ENCODE measurements around the gene GALNT18.
A peak's percentile ranks its signal among the peaks of the same experiment; 100 is the strongest.

GALNT18 gene

DNA sequence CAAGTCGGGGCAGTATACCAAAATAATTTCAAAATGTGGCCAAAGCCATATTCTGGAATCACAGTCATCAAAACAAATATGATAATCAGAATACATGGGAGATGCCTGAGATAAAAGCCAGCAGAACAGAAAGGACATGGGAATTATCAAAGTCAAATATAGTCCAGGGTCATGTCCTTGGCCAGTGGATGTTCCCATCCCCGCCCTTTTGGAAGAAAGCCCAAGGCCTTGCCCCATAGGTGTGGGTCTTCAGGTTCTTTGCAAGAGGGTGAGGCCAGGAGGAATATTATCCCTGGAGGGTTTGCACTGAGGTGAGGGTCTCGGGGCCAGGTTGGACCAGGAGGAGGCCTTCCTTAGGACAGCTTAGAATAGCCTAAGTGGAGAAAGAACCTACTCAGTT is 215.2 kb downstream of the GALNT18 start:
- no peaks in the 10 kb centered on the region for H3K36me3 ChIP-seq (ENCODE audit: control insufficient read depth, insufficient read depth, low read length)
- no peaks in the 10 kb centered on the region for H3K9me3 ChIP-seq (ENCODE audit: control insufficient read depth, insufficient read depth, low read length)
- H3K27me3 ChIP-seq (ENCODE audit: control insufficient read depth, insufficient read depth, low read length): no peaks in the 10 kb centered on the region
- no peak overlapping the region for H3K9ac ChIP-seq (ENCODE audit: low read depth, low read length)
- H3K27ac ChIP-seq (ENCODE audit: low read depth, low read length): no peak overlapping the region
- no peak overlapping the region for H3K4me3 ChIP-seq (ENCODE audit: low read depth, low read length)
- H3K4me1 ChIP-seq (ENCODE audit: control insufficient read depth, insufficient read depth, low read length): peaks cover 16% of the 10 kb centered on the region

DNA sequence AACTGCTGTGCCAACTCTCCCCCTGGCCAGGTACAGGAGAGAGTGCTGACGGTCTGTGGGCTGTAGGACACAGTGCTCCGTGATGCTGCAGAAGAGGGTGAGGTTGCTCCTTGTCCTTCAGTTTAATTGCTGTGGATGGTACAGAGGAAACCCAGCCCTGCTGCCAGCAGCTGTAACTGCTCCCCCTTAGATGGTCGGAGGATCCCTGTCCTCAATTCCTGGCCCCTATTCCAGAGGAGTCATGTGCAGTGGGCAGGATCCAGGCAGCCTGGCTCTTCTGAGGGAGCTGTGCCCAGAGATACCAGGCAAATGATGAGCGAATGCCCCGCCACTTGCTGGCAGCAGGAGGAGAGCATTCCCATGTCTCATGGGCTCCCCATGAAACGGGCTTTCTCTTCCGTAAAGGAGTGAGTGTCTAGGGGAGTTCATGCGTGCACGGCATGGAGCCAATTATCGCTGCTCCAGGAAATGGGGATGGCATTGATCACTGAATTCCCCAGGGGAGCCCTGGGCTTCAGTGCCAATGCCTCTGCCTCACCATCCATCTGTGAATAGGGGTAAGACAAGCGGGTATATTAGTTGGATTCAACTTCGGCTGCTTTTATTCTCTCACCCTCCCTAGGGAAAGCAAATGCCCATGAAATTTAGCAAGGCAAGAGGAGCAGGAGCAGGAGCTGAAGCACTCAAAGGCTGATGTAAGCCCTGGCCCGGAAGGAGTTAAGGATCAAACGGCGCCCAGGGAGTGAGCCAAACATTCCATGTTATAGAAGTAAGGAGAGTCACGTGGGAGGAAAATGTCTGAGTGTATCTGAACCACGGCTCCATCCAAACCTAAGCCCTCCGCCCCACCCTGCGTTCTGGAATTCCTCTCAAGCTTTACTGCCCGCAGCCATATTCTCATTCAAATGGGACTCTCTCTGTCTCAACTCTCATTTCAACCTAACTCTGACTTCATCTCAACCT is 217.8 kb downstream of the GALNT18 start:
- peaks cover 12% of the 10 kb centered on the region for H3K4me1 ChIP-seq (ENCODE audit: control insufficient read depth, insufficient read depth, low read length)
- no peaks in the 10 kb centered on the region for H3K9me3 ChIP-seq (ENCODE audit: control insufficient read depth, insufficient read depth, low read length)
- H3K36me3 ChIP-seq (ENCODE audit: control insufficient read depth, insufficient read depth, low read length): no peaks in the 10 kb centered on the region
- H3K4me3 ChIP-seq (ENCODE audit: low read depth, low read length): no peak overlapping the region
- H3K27me3 ChIP-seq (ENCODE audit: control insufficient read depth, insufficient read depth, low read length): no peaks in the 10 kb centered on the region
- no peak overlapping the region for H3K9ac ChIP-seq (ENCODE audit: low read depth, low read length)
- no peak overlapping the region for H3K27ac ChIP-seq (ENCODE audit: low read depth, low read length)

DNA sequence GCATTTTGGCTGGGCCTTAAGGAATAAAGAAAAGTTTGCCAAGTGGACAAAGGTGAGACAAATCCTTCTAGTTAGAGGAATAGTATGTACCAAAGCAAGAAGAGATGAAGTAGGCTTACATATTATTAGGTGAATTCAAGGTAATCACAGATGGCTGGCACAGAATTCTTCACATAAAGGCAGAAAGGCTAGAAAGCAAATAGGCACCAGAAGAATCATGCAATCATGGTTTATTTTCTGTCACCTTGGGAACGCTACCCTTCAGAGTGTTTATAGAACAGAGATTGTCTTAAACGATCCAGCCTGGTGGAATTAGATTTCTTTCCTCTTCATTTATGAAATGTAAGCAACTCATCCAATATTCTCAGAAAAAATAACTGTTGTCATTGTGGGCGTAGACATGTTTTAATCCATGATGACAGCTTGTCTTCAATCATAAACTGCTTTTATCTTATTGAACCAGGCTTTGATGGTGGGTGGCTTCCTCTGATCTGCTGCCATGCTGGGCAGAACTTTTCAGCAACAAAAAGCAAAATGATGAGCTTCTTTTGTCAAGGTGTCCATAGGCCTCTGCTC is 219.8 kb downstream of the GALNT18 start:
- Histone ChIP-seq H3K27me3 (ENCODE audit: control insufficient read depth, insufficient read depth, low read length) (no peaks in the 10 kb centered on the region), H3K4me1 (ENCODE audit: control insufficient read depth, insufficient read depth, low read length) (peaks cover 12% of the 10 kb centered on the region)

DNA sequence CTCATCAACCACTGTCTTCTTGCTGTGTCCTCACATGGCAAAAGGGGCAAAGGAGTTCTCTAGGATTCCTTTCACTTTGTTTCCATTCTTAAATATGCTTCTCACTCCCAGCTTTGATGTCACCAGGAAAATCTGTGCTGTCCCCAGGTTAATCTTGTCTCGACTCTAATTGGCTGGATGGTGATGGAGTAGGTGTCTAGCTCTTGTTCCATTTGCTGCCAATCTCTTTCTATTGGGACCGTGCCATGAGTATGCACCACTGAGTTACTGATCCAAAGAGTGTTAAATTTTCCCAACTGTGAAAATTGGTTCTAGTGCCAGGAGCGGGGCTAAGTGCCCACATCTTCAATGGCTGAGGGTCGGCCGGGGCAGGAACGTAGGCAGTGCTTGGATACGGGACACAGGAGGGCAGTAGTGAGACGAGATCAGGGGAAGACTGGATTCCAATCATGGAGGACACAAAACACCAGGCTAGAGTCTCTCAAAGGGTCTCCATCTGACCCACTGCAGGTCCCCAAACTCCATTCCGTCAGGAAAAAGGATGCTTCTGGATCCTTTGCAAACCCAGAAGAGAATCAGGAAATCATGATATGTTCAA is 221.1 kb downstream of the GALNT18 start:
- Histone ChIP-seq H3K27ac (ENCODE audit: low read depth, low read length) (no peak overlapping the region), H3K36me3 (ENCODE audit: control insufficient read depth, insufficient read depth, low read length) (no peaks in the 10 kb centered on the region), H3K9ac (ENCODE audit: low read depth, low read length) (no peak overlapping the region), H3K4me1 (ENCODE audit: control insufficient read depth, insufficient read depth, low read length) (peaks cover 12% of the 10 kb centered on the region), H3K27me3 (ENCODE audit: control insufficient read depth, insufficient read depth, low read length) (no peaks in the 10 kb centered on the region), H3K4me3 (ENCODE audit: low read depth, low read length) (no peak overlapping the region), H3K9me3 (ENCODE audit: control insufficient read depth, insufficient read depth, low read length) (no peaks in the 10 kb centered on the region)

More for the DNA sequence above, 219.8 kb downstream of the GALNT18 start:
- Histone ChIP-seq H3K36me3 (ENCODE audit: control insufficient read depth, insufficient read depth, low read length) (no peaks in the 10 kb centered on the region), H3K4me3 (ENCODE audit: low read depth, low read length) (no peak overlapping the region), H3K27ac (ENCODE audit: low read depth, low read length) (no peak overlapping the region), H3K9ac (ENCODE audit: low read depth, low read length) (no peak overlapping the region), H3K9me3 (ENCODE audit: control insufficient read depth, insufficient read depth, low read length) (no peaks in the 10 kb centered on the region)

DNA sequence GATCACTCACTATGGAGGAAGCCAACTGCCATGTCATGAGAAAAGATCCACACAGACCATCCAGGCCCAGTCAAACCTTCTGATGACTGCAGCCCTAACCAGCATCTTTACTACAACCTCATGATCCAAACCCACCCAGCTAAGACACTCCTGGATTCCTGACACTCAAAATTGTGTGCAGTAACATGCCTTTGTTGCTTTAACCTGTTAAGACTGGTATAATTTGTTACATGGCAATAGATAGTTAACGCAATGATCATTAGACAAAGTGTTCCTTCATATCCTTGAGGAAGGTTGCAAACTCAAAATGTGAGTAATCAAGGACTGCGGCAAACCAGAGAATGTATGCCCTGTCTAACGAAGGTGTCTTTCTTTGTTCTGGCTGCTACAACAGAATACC is 221.7 kb downstream of the GALNT18 start:
- no peaks in the 10 kb centered on the region for H3K9me3 ChIP-seq (ENCODE audit: control insufficient read depth, insufficient read depth, low read length)
- H3K4me1 ChIP-seq (ENCODE audit: control insufficient read depth, insufficient read depth, low read length): peaks cover 12% of the 10 kb centered on the region
- no peaks in the 10 kb centered on the region for H3K36me3 ChIP-seq (ENCODE audit: control insufficient read depth, insufficient read depth, low read length)
- no peak overlapping the region for H3K4me3 ChIP-seq (ENCODE audit: low read depth, low read length)
- no peak overlapping the region for H3K9ac ChIP-seq (ENCODE audit: low read depth, low read length)
- no peak overlapping the region for H3K27ac ChIP-seq (ENCODE audit: low read depth, low read length)
- H3K27me3 ChIP-seq (ENCODE audit: control insufficient read depth, insufficient read depth, low read length): no peaks in the 10 kb centered on the region

DNA sequence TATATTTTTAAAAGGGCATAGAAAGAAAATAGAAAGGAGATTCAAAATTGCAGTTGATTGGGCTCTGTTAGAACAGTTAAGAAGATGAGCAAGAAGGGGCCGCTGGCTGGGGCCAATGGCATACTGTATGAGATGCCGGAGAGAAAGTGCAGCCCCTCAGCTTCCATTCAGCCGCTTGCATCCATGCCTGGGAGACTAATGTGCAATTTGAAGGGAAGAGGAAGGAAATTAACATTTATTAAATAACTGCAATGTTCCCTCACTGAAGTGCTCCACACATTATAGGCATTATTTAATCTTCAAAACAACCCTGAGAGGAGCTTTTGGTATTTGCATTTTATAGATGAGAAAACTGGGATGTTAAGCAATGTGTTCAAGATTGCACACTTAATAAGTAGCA is 224.0 kb downstream of the GALNT18 start:
- Histone ChIP-seq H3K27me3 (ENCODE audit: control insufficient read depth, insufficient read depth, low read length) (no peaks in the 10 kb centered on the region), H3K27ac (ENCODE audit: low read depth, low read length) (no peak overlapping the region), H3K36me3 (ENCODE audit: control insufficient read depth, insufficient read depth, low read length) (no peaks in the 10 kb centered on the region), H3K9me3 (ENCODE audit: control insufficient read depth, insufficient read depth, low read length) (no peaks in the 10 kb centered on the region), H3K4me1 (ENCODE audit: control insufficient read depth, insufficient read depth, low read length) (no peaks in the 10 kb centered on the region), H3K4me3 (ENCODE audit: low read depth, low read length) (no peak overlapping the region), H3K9ac (ENCODE audit: low read depth, low read length) (no peak overlapping the region)

DNA sequence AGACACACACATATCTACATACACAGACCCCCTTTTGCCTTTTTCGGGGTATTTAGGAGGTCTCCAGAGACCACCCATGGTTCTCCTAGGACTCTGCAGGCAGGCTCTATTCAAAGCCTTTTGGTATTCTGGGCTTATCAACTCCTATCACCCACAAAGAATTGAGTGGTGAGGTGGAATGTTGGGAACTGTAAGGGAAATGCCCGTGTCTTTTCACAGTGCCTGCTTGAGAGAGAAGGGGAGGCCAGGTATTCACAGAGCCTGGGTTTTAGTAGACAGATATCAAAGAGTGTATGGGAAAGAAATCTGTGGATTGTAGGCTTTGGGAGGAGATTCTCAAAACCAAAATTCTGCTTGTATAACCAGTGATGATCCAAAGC is 224.8 kb downstream of the GALNT18 start:
- no peaks in the 10 kb centered on the region for H3K36me3 ChIP-seq (ENCODE audit: control insufficient read depth, insufficient read depth, low read length)
- H3K9ac ChIP-seq (ENCODE audit: low read depth, low read length): no peak overlapping the region
- H3K4me1 ChIP-seq (ENCODE audit: control insufficient read depth, insufficient read depth, low read length): no peaks in the 10 kb centered on the region
- no peaks in the 10 kb centered on the region for H3K27me3 ChIP-seq (ENCODE audit: control insufficient read depth, insufficient read depth, low read length)
- no peaks in the 10 kb centered on the region for H3K9me3 ChIP-seq (ENCODE audit: control insufficient read depth, insufficient read depth, low read length)
- H3K27ac ChIP-seq (ENCODE audit: low read depth, low read length): peak overlapping the region; percentile 16
- no peak overlapping the region for H3K4me3 ChIP-seq (ENCODE audit: low read depth, low read length)

DNA sequence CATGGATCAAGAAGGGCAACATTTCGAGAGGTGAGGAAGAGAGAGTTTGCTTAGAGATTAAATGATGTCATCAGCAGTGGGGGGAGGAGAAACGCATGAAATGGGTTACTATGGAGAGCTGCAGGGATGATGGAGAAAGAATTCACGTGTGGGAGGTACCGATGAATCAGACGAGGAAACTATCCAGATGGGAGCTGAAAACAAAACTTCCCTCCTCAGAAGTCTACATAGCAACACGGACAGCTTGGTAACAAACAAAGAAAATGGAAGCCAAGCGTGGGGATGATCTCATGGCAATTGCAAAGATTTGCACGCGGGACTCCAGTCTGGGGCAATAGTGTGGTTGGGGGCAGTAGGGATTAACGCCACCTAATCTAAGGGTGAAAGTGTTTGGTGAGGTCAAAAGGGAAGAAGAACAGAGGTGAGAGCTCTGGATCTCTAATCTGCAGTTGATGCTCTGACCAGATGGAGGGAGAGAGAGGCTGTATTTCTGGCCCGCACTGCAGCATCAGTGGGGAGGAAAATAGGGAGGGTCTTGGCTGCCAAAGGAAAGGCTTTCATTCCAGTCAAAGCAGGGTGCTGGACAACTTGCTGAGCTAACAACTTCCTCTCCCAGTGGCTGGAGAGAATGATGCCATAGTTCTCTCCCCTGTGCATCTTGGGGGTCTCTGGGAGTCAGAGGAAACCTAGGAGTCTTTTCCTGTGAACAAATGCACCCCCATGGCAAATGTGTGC is 225.3 kb downstream of the GALNT18 start:
- H3K9ac ChIP-seq (ENCODE audit: low read depth, low read length): no peak overlapping the region
- H3K27ac ChIP-seq (ENCODE audit: low read depth, low read length): peak overlapping the region; percentile 37
- no peaks in the 10 kb centered on the region for H3K27me3 ChIP-seq (ENCODE audit: control insufficient read depth, insufficient read depth, low read length)
- H3K4me1 ChIP-seq (ENCODE audit: control insufficient read depth, insufficient read depth, low read length): no peaks in the 10 kb centered on the region
- H3K36me3 ChIP-seq (ENCODE audit: control insufficient read depth, insufficient read depth, low read length): no peaks in the 10 kb centered on the region
- no peak overlapping the region for H3K4me3 ChIP-seq (ENCODE audit: low read depth, low read length)
- no peaks in the 10 kb centered on the region for H3K9me3 ChIP-seq (ENCODE audit: control insufficient read depth, insufficient read depth, low read length)

DNA sequence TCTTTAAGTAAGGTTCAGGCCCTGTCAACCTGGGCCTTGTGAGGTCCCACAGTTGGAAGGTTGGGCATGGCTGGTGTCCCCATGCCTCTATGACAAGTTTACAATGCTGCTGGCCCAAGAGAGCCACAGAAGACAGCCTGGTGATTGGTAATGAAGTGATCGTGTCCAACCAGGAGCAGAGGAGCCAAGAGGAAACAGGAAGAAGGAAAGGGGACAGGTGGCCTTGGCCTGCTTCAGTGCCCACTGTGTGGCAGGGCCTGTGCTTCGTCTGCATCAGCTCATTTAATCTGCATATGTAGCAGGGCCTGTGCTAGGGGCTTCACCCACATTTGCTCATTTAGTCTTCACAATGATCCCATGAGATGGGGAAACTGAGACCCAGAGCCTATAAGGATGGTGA is 226.7 kb downstream of the GALNT18 start:
- no peak overlapping the region for H3K4me3 ChIP-seq (ENCODE audit: low read depth, low read length)
- H3K4me1 ChIP-seq (ENCODE audit: control insufficient read depth, insufficient read depth, low read length): no peaks in the 10 kb centered on the region
- H3K9ac ChIP-seq (ENCODE audit: low read depth, low read length): no peak overlapping the region
- no peaks in the 10 kb centered on the region for H3K36me3 ChIP-seq (ENCODE audit: control insufficient read depth, insufficient read depth, low read length)
- H3K27ac ChIP-seq (ENCODE audit: low read depth, low read length): no peak overlapping the region
- no peaks in the 10 kb centered on the region for H3K9me3 ChIP-seq (ENCODE audit: control insufficient read depth, insufficient read depth, low read length)
- H3K27me3 ChIP-seq (ENCODE audit: control insufficient read depth, insufficient read depth, low read length): no peaks in the 10 kb centered on the region

DNA sequence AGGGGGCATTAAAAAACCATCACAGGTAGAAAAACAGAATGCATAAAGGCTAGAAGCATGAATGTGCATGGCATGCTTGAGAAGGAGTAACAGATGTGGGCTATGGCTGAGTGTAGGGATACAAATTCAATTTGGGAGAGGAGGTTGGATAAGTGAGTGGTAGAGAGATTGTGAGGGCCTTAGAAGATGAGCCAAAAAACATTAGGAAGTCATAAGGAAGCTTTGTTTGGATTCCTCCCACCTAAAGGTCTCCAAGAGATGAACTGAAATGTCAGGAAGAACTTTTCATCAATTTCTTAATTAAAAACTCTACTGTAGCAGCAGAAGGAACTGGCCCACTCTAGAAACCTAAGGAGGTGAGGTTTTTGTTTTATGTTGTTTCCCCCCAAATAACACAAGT is 227.6 kb downstream of the GALNT18 start:
- Histone ChIP-seq H3K27ac (ENCODE audit: low read depth, low read length) (no peak overlapping the region), H3K4me3 (ENCODE audit: low read depth, low read length) (no peak overlapping the region), H3K27me3 (ENCODE audit: control insufficient read depth, insufficient read depth, low read length) (no peaks in the 10 kb centered on the region), H3K36me3 (ENCODE audit: control insufficient read depth, insufficient read depth, low read length) (no peaks in the 10 kb centered on the region), H3K4me1 (ENCODE audit: control insufficient read depth, insufficient read depth, low read length) (no peaks in the 10 kb centered on the region), H3K9me3 (ENCODE audit: control insufficient read depth, insufficient read depth, low read length) (no peaks in the 10 kb centered on the region), H3K9ac (ENCODE audit: low read depth, low read length) (no peak overlapping the region)
